CD4-positive, alpha-beta T cell treated with Interleukin-17A for 4 hours (primary cell): ENCODE measurements around the gene APMAP.
"Not testable (repeated sequence)": the region's sequence is repeated elsewhere in the genome, so short reads cannot be mapped to it uniquely, and the experiment has no call there.

Source experiments
- DNase-seq: peaks from one replicate; pipeline ENCODE4 v3.0.0-alpha.2; 2020; ENCODE audit warnings: mixed read lengths

APMAP gene

DNA sequence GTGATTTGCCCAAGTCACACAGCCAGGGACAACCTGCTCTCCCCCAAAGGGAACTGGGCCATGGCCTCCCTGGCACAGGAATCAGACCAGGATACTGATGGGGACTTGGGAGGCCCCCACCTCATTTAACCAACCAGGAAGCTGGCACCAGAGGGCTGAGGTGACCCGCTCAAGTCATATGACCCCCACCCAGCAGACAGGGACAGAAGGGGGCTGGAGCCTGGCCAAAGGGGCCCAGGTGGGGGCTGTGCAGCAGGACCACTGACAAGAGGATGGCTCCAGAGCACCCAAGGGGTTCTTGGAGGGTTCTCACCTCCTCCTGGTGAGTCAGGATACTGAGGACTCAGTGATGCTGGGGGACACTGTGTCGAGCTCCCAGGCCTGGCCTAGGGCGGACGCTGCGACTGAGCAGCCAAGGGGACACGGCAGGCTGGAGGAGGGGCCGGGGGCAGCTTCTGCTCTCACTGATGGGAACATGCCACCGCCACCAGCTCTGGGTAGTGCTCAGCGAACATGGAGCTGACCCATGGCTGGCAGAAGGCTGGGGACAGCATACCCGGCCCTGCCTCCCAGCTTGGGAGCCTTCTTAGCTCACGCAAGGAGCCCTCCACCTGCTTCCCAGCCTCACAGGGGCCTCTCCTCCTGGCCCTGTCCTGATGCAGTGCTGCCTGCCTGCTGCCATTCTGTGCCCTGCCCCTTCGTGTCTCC is 42.3 kb downstream of the APMAP start:
- DNase-seq: no peak

DNA sequence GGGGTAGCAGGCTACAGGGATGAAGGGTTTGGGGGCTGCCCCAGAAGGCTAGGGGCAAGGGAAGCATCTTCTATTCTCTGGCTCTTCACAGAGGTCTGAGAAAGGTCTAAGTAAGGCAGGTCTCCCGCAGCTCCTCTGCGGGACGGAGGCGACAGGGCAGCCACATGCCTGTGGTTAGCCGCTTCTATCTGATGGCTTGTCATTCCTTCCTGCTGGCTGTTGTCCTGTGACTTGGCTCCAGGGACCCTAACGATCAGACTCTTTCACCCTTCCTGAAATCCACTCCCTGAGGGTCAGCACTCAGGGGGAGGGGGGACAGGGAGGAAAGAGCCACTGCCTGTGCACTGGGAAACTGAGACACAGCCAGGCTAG is 42.8 kb downstream of the APMAP start:
- DNase-seq: no peak

GRCh38 chr20:24948939-24949679 is 43.4 kb downstream of the APMAP start, which contains the start of gene CST7:
TSS of gene CST7 (plus strand) at chr20:24949269. CDS start at chr20:24949506, 237 bp downstream.
- DNase-seq: peak; percentile 73

- DNase-seq: not testable (repeated sequence)
These were observed 44.1 kb downstream of the APMAP start for GRCh38 chr20:24948396-24948938.

DNA sequence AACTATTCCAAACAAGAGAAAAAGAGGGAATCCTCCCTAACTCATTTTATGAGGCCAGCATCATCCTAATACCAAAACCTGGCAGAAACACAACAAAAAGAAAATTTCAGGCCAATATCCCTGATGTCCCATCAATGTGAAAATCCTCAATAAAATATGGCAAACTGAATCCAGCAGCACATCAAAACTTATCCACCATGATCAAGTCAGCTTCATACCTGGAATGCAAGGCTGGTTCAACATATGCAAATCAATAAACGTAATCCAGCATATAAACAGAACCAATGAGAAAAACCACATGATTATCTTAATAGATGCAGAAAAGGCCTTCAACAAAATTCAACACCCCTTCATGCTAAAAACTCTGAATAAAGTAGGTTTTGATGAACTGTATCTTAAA is 46.2 kb downstream of the APMAP start:
- DNase-seq: not testable (repeated sequence)

GRCh38 chr20:24943731-24944130 is 48.8 kb downstream of the APMAP start:
- DNase-seq: no peak

DNA sequence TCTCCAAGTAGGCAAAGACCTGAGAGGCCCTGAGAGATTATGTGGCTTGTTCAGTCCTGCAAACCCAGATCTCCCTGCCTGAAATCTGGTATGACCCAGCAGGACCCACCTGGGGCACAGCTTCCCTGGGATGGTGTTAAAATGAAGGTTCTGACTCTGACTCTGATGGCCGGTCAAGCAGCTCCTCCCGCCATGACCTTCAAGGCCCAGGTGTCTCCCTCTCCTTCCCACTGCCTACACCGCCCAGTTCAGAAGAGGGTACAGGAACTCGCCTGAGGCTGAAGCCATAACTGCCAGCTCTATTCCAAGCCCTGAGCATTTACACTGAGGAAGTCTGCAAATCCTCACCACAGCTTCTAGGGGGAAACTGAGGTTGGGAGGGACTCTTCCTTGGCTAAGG is 49.4 kb downstream of the APMAP start:
- DNase-seq: no peak

DNA sequence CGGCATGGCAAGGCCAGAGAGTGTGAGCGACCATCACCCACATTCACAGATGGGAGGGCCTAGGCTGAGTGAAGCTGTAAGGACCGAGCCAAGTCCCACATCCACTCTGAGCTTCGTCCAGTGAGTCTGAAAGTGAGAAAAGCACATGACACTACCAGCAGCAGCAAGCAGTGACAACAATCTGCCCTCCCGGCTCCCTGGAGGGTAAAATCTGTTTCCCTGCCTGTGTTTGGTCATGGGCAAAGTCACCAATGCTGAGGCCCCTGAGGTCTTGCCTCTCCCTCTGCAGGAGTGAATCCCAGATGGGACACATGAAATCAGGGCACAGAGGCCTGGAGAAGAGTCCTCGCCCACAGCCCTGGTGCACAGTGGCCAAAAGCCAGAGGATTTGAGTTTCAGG is 49.9 kb downstream of the APMAP start:
- no peak for DNase-seq

DNA sequence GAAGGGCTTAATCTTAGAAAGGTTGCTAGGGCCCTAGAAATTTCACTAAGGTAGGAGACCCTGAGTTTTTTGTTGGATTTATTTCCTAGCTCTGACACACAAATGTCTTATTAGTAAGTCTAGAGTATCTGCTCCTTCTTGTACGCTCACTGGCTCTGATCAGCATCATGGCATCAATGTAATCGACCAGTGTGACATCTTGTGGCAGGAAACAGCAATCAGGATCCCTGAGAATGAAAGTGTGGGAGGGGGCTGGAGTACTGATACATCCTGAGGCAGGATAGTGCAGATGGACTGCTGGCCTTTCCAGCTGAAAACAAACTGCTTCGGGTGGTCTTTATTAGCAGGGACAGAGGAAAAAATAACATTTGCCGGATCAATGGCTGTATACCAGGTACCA is 53.5 kb downstream of the APMAP start:
- DNase-seq: no peak

- DNase-seq: no peak
These were observed 54.1 kb downstream of the APMAP start for GRCh38 chr20:24938498-24938897.

GRCh38 chr20:24937579-24937978 is 55.0 kb downstream of the APMAP start:
- no peak for DNase-seq

DNA sequence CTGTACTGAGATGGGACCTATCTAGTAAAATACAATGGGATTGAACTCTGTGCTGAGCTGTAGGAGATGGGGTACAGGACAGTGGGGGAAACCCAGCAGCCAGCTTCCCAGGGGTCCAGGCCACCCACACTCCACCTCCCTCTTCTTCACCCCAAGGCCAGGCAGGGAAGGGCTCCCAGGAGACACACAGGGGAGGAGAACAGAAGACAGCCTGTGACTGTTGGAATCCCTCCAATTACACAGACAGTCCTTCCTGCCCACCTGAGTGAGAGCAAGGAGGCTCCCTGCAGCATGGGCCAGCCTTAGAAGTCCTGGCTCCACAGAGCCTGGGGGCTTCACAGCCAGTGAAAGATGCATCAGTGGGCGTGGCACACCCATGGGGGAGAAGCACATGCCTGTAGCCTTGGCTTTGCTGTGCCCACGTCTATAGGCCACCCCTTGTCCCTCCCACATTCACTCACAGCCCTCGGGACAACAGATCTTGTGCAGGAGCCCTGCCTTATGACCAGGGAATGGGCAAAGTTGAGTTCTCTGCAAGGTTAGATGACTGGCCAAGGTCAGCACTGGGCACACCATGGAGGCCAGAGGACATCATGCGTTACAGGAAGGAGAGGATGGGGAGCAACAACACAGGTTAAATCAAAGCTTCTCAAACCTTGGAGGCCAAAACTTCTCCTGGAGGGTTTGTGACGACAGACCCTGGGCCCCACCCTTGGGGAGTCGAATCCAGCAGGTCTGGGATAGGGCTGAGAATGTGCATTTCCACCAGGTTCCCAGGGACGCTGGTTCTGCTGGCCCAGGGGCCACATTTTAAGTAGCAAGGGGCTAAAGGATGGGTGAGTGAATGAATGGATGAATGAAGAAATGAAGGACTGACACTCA is 55.8 kb downstream of the APMAP start:
- DNase-seq: no peak

- DNase-seq: no peak
These were observed 56.6 kb downstream of the APMAP start for GRCh38 chr20:24935766-24936525.

DNA sequence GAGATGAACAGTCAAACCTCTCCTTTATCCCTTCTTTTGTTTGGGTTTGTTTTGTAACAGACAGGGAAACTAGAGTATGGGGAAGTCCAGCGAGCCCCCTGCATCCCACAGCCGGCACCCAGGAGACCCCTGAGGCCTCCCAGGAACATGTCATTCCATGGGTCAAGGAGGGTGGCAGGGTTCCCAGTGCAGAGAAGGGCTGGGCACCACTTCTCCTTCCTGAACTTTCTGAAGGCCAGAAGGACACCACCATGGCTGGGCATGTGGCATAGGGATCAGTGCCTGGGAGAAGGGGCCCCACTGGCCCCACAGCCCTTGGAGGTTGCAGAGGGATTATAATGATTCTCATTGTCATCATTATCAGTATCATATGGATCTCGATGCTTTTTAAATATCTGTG is 57.4 kb downstream of the APMAP start:
- no peak for DNase-seq

GRCh38 chr20:24934716-24935115 is 57.8 kb downstream of the APMAP start:
- no peak for DNase-seq

GRCh38 chr20:24934101-24934661 is 58.4 kb downstream of the APMAP start:
- no peak for DNase-seq

DNA sequence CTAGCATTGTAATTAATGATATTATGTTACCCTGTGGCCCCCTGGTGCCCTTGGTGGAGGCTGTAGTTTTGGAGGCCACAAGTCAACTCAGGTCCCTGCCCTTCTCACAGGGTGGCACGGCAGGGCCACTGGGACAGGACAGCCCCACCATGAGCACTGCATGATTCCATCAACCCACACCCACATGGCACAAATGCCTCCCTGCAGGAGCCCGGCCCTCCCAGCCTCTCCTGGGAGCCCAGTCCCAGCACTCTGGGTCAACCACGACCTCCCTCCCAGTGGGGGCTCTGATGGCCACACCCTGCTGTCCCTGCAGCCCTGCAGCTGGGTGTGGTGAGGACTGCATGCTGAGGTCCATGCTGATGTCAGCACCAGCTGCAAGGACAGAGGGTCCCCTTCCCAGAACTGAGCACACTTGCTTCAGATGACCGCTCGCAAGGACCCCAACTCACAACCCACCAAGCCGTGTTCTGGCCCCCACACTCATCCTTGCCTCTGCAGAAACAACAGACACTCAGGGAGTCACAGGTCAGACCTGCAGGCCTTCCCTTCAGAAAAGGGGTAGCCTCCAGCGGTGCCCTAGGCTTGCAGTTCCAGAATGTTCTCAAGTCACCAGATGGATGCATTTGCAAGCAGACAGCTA is 59.2 kb downstream of the APMAP start:
- no peak for DNase-seq

DNA sequence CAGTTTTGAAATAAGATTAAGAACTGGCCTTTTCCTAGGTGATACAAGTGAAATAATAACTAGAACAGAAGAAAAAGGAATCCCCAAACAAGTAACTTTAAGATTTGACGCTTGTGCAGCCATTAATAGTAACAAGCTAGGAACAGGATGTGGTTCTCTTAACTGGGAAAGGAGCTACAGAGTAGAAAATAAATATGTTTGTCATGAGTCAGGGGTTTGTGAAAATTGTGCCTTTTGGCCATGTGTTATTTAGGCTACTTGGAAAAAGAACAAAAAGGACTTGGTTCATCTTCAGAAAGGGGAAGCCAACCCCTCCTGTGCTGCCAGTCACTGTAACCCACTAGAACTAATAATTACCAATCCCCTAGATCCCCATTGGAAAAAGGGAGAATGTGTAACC is 60.7 kb downstream of the APMAP start:
- DNase-seq: not testable (repeated sequence)

DNA sequence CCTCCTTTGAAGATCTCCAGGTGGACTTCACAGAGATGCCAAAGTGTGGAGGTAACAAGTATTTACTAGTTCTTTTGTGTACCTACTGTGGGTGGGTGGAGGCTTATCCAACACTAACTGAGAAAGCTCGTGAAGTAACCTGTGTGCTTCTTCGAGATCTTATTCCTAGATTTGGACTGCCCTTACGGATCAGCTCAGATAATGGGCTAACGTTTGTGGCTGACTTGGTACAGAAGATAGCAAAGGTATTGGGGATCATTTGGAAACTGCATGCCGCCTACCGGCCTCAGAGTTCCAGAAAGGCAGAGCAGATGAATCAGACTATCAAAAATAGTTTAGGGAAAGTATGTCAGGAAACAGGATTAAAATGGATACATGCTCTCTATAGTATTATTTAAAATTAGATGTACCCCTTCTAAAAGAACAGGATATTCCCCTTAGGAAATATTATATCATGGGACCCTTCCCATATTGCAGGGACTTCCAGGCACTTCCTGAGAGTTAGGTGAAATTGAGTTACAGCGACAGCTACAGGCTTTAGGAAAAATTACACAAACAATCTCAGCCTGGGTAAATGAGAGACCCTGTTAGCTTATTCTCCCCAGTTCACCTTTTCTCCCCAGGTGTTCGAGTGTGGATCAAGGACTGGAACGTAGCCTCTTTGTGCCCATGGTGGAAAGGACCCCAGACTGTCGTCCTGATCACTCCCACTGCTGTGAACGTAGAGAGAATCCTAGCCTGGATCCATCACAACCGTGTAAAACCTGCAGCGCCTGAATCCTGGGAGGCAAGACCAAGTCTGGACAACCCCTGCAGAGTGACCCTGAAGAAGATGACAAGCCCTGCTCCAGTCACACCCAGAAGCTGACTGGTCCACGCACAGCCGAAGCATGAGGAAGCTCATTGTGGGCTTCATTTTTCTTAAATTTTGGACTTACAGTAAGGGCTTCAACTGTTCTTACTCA is 61.5 kb downstream of the APMAP start:
- not testable (repeated sequence) for DNase-seq
